ENCODE measurements around the gene ASF1B. TPM values are rescaled to one million over a fixed set of nuclear protein-coding genes. Genes with fewer than 3 reads are reported as not detected.
"Not testable (repeated sequence)": the region's sequence is repeated elsewhere in the genome, so short reads cannot be mapped to it uniquely, and the experiment has no call there.

Gene ASF1B
- polyA plus RNA-seq, 1 donor, result 6.7 TPM

GRCh38 chr19:14160017-14160703, 23.8 kb upstream of the ASF1B start:
- no peak for DNase-seq (ENCODE audit: low read depth)

- DNase-seq (ENCODE audit: low read depth), result no peak
Observed at GRCh38 chr19:14159059-14159458, 22.7 kb upstream of the ASF1B start.

GRCh38 chr19:14158276-14159023, 22.1 kb upstream of the ASF1B start:
- no peak for DNase-seq (ENCODE audit: low read depth)

GRCh38 chr19:14156971-14157717, 20.8 kb upstream of the ASF1B start:
- no peak for DNase-seq (ENCODE audit: low read depth)

- no peak for DNase-seq (ENCODE audit: low read depth)
Observed at GRCh38 chr19:14156122-14156521, 19.7 kb upstream of the ASF1B start.

GRCh38 chr19:14155371-14155770, 19.0 kb upstream of the ASF1B start:
- no peak for DNase-seq (ENCODE audit: low read depth)

- DNase-seq (ENCODE audit: low read depth), result no peak
Observed at GRCh38 chr19:14152713-14153112, 16.3 kb upstream of the ASF1B start.

GRCh38 chr19:14150770-14151661, 14.6 kb upstream of the ASF1B start:
- DNase-seq (ENCODE audit: low read depth), result no peak

- DNase-seq (ENCODE audit: low read depth), result no peak
Observed at GRCh38 chr19:14150041-14150769, 13.8 kb upstream of the ASF1B start.

- peak; percentile 63 for DNase-seq (ENCODE audit: low read depth)
Observed at GRCh38 chr19:14149509-14149994, 13.2 kb upstream of the ASF1B start.

- no peak for DNase-seq (ENCODE audit: low read depth)
Observed at GRCh38 chr19:14148751-14149410, 12.5 kb upstream of the ASF1B start.

- DNase-seq (ENCODE audit: low read depth), result peak; percentile 47
Observed at GRCh38 chr19:14147797-14148605, 11.6 kb upstream of the ASF1B start.

GRCh38 chr19:14146789-14147216, 10.4 kb upstream of the ASF1B start:
- no peak for DNase-seq (ENCODE audit: low read depth)

- DNase-seq (ENCODE audit: low read depth), result not testable (repeated sequence)
Observed at GRCh38 chr19:14146169-14146568, 9.8 kb upstream of the ASF1B start.

- no peak for DNase-seq (ENCODE audit: low read depth)
Observed at GRCh38 chr19:14145381-14145780, 9.0 kb upstream of the ASF1B start.

- DNase-seq (ENCODE audit: low read depth), result no peak
Observed at GRCh38 chr19:14142262-14143190, 6.1 kb upstream of the ASF1B start.

GRCh38 chr19:14141041-14141440, 4.7 kb upstream of the ASF1B start:
- no peak for DNase-seq (ENCODE audit: low read depth)

- DNase-seq (ENCODE audit: low read depth), result no peak
Observed at GRCh38 chr19:14139944-14140343, 3.6 kb upstream of the ASF1B start.
